ENCODE results near the gene EXOC3L4. TPM values are rescaled to one million over a fixed set of nuclear protein-coding genes. Genes with fewer than 3 reads are reported as not detected.
"Not testable (repeated sequence)": the region's sequence is repeated elsewhere in the genome, so short reads cannot be mapped to it uniquely, and the experiment has no call there.

Gene EXOC3L4
- total RNA-seq, 1 donor from 2014 or later: 4.2 TPM

DNA sequence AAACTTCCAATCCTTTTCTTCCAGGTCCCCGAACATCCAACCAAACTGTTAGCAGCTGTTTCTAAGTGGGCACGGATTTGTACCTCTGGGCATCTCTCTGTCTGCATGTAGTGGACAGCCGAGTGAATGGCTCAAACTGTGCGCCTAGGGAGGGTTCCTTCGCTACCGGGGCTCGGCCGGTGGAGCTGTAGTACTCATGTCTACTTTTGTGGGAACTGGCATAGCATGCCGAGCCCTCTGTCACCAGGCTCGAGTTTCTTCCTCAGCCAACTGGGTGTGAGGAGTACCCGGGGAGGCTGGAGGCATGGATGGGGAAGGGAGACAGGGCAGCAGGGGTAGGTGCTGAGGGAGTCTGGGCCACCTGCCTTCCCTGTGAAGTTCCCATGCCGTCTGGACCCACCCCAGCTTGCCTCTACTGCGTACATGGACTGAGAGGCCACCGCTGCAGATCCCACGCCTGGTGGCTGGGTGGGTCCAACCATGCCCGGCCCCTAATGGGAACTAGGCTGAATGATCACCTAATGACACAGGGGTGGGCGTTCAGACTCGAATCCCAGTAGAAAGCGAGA, 51.7 kb downstream of the EXOC3L4 start:
- Histone ChIP-seq H3K4me3 (no peak overlapping the region), H3K4me1 (no peaks in the 10 kb centered on the region), H3K27me3 (peaks cover 7% of the 10 kb centered on the region), H3K9me3 (no peaks in the 10 kb centered on the region), H3K27ac (no peak overlapping the region), H3K36me3 (no peaks in the 10 kb centered on the region)
- ATAC-seq (no peak), DNase-seq (no peak)
- intact Hi-C loops (cut with DNase I): no loop called here
- TF ChIP-seq, protein P1, sequence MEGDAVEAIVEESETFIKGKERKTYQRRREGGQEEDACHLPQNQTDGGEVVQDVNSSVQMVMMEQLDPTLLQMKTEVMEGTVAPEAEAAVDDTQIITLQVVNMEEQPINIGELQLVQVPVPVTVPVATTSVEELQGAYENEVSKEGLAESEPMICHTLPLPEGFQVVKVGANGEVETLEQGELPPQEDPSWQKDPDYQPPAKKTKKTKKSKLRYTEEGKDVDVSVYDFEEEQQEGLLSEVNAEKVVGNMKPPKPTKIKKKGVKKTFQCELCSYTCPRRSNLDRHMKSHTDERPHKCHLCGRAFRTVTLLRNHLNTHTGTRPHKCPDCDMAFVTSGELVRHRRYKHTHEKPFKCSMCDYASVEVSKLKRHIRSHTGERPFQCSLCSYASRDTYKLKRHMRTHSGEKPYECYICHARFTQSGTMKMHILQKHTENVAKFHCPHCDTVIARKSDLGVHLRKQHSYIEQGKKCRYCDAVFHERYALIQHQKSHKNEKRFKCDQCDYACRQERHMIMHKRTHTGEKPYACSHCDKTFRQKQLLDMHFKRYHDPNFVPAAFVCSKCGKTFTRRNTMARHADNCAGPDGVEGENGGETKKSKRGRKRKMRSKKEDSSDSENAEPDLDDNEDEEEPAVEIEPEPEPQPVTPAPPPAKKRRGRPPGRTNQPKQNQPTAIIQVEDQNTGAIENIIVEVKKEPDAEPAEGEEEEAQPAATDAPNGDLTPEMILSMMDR (IDR thresholded peaks at IDR 0.05): no peak

DNA sequence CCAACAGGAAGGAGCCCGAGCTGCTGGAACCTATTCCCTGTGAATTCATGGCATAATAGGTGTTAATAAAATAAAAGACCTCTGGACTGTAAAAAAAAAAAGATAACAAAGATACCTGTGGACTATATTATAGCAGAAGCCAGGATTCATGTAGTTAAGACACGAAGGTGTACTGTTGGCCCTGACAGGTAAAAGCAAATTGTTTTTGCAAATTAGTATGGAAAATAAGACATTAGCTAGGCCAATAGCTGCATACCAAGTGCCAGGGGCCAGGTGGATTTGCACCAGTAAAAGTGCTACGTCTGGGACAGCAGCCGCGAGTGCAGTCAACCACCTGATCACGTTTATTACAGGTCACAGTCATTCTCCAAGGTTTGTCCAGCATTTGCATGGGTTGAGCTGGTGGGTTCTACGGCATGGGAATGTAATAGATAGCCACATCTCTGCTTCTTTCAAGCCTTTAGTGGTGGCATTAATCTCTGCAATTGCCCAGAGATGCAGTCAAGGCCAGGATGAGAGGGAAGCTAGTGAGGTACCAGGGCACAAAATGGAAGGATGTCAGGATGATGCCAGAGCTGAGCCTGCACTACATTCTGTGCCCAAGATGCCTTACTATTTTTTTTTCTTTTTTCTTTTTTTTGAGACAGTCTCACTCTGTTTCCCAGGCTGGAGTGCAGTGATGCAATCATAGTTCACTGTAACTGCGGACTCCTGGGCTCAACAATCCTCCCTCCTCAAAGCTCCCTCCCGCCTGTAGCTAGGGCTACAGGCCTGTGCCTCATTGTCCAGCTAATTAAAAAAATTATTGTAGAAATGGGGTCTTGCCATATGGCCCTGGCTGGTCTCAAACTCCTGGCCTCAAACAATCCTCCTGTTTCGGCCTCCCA, 55.1 kb downstream of the EXOC3L4 start:
- no peaks in the 10 kb centered on the region for H3K36me3 ChIP-seq
- no peaks in the 10 kb centered on the region for H3K4me1 ChIP-seq
- DNase-seq: no peak
- H3K4me3 ChIP-seq: no peak overlapping the region
- TF ChIP-seq, protein P1 (IDR thresholded peaks at IDR 0.05): no peak
- no peak for ATAC-seq
- no peak overlapping the region for H3K27ac ChIP-seq
- H3K27me3 ChIP-seq: no peaks in the 10 kb centered on the region
- H3K9me3 ChIP-seq: no peaks in the 10 kb centered on the region
- intact Hi-C loops (cut with DNase I): no loop called here

DNA sequence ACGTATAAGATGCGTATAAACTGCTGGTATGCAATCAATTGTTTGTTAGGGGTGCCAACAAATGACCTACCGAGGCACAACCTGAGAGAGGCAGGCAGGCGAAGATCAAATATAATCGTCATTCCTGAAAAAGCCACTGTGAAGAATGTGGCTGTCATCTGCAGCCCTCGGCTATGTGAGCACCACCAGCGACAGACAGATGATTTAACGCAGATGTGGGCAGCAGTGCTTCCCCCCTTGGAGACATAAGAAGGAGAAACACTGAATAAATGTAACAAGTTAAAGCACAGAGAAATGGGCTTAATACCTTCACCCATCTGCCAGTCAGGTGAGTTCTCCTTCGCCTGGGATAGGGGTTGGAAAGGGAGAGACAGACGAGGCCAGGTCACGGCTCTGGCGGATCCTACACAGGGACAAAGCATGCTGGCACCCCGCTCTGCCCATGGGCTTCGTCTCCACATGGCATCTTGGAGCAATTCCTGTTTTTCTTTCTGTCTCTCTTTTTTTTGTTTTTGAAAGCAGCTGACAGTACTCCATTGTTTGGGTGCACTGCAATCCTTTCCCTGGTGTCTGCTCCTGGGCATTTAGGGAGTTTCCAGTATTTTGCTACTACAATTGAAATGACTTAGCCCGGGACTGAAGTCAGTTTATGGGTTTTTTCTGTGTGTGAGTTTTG, 56.9 kb downstream of the EXOC3L4 start:
- TF ChIP-seq, protein P1 (IDR thresholded peaks at IDR 0.05): no peak
- Histone ChIP-seq H3K36me3 (no peaks in the 10 kb centered on the region), H3K27ac (no peak overlapping the region), H3K4me3 (no peak overlapping the region), H3K27me3 (no peaks in the 10 kb centered on the region), H3K4me1 (no peaks in the 10 kb centered on the region), H3K9me3 (no peaks in the 10 kb centered on the region)
- no peak for DNase-seq
- no peak for ATAC-seq
- intact Hi-C loops (cut with DNase I): no loop called here

DNA sequence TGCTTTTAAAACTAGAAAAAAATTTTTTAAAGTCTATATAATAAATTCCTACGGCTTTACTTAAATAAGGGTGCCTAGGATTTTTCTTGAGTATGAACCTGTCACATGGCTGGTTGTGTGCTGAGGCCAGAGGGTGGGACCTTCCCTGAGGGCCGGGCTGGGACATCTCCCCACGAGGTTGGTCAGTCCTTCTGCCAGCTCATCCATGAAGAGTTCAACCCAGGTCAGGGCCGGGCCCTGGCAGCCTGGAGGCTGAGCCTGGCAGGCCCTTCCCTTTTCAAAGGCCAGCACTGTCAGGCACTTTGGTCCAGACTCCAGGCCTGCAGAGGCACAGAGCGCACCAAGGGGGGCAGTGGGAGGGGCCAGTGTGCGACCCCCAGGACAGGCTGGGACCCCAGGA, 60.5 kb downstream of the EXOC3L4 start:
- H3K27ac ChIP-seq: no peak overlapping the region
- peak; percentile 82 for DNase-seq
- intact Hi-C loops (cut with DNase I): no loop called here

DNA sequence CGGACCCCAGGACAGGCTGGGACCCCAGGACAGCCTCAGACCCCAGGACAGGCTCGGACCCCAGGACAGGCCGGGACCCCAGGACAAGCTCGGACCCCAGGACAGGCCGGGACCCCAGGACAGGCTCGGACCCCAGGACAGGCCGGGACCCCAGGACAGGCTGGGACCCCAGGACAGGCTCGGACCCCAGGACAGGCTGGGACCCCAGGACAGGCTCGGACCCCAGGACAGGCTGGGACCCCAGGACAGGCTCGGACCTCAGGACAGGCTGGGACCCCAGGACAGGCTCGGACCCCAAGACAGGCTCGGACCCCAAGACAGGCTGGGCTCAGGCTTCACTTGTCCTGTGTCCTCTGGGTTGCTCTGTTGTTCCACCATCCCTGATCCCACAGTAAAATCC, 60.9 kb downstream of the EXOC3L4 start:
- H3K4me3 ChIP-seq; intact Hi-C loops (cut with DNase I); ATAC-seq; H3K4me1 ChIP-seq; H3K36me3 ChIP-seq; DNase-seq; H3K27ac ChIP-seq; H3K27me3 ChIP-seq; H3K9me3 ChIP-seq: not testable (repeated sequence)

More for the DNA sequence above, 60.5 kb downstream of the EXOC3L4 start:
- Histone ChIP-seq H3K4me3 (no peak overlapping the region), H3K9me3 (no peaks in the 10 kb centered on the region), H3K4me1 (no peaks in the 10 kb centered on the region), H3K36me3 (no peaks in the 10 kb centered on the region), H3K27me3 (no peaks in the 10 kb centered on the region)
- TF ChIP-seq, protein P1 (IDR thresholded peaks at IDR 0.05): no peak
- peak; percentile 97 for ATAC-seq
